K562 (cell line): Measurements from ENCODE around the gene SH3GL3. TPM values are rescaled to one million over a fixed set of nuclear protein-coding genes. Genes with fewer than 3 reads are reported as not detected.

Source experiments
- CBX1 ChIP-seq: sonication (generic); IDR thresholded peaks from 2 replicates; pipeline ENCODE4 v1.6.1; 2016; ENCODE audit warnings: antibody characterized with exemption, low read depth, mild to moderate bottlenecking
- CBX5 ChIP-seq: IDR thresholded peaks from 2 replicates; pipeline ENCODE4 v1.6.1; 2014; ENCODE audit warnings: low read depth, borderline replicate concordance
- DIDO1 ChIP-seq: fragments of 450-650 bp; IDR thresholded peaks from 2 replicates; pipeline ENCODE4 v1.6.1; 2016; ENCODE audit warnings: low read depth, missing biosample characterization, missing genetic modification characterization
- E2F3 ChIP-seq: fragments of 250-450 bp; sonication (Bioruptor Pico); IDR thresholded peaks from 2 replicates; pipeline ENCODE4 v1.4.0; 2020; ENCODE audit warnings: mild to moderate bottlenecking
- E4F1 ChIP-seq: fragments of 250-450 bp; sonication (Bioruptor Pico); IDR thresholded peaks from 2 replicates; pipeline ENCODE4 v1.5.0; 2021; ENCODE audit warnings: mild to moderate bottlenecking, borderline replicate concordance
- ELF1 ChIP-seq: fragments of 200-800 bp; sonication (Bioruptor generic); IDR thresholded peaks from 2 replicates; pipeline ENCODE4 v1.6.1; 2016; ENCODE audit warnings: missing genetic modification characterization, missing compliant biosample characterization
- ELF2 ChIP-seq: fragments of 250-450 bp; sonication (Bioruptor Pico); IDR thresholded peaks from 2 replicates; pipeline ENCODE4 v1.5.0; 2021; ENCODE audit warnings: mild to moderate bottlenecking
- EP400 ChIP-seq: fragments of 450-650 bp; IDR thresholded peaks from 2 replicates; pipeline ENCODE4 v1.6.1; 2017; ENCODE audit warnings: antibody characterized with exemption, mild to moderate bottlenecking, moderate library complexity
- ERF ChIP-seq: fragments of 450-650 bp; formaldehyde crosslinking; IDR thresholded peaks from 2 replicates; pipeline ENCODE4 v1.4.0; 2020; ENCODE audit warnings: mild to moderate bottlenecking, mixed read lengths
- FOXA1 ChIP-seq: fragments of 450-650 bp; IDR thresholded peaks from 2 replicates; pipeline ENCODE4 v1.6.1; 2016; ENCODE audit warnings: mild to moderate bottlenecking, borderline replicate concordance
- HDGF ChIP-seq: fragments of 450-650 bp; IDR thresholded peaks from 2 replicates; pipeline ENCODE4 v1.6.1; 2016
- MCM7 ChIP-seq, 2 experiments: fragments of 450-650 bp; IDR thresholded peaks; 2 replicates each; pipeline ENCODE4 v1.6.1; 2016 to 2018
- NR3C1 ChIP-seq: sonication (generic); formaldehyde crosslinking; IDR thresholded peaks from 2 replicates; pipeline ENCODE4 v1.8.1; 2022; ENCODE audit warnings: missing genetic modification reagents
- RBM14 ChIP-seq: fragments of 200-400 bp; formaldehyde crosslinking; IDR thresholded peaks from 2 replicates; pipeline ENCODE4 v1.6.1; 2018; ENCODE audit warnings: low read depth, mild to moderate bottlenecking, low read length, moderate library complexity, borderline replicate concordance; ENCODE audit not compliant: insufficient read depth
- SMAD1 ChIP-seq: fragments of 150-350 bp; IDR thresholded peaks from 2 replicates; pipeline ENCODE4 v1.6.1; 2014; ENCODE audit warnings: low read length, low read depth; ENCODE audit not compliant: partially characterized antibody
- SMARCA4 ChIP-seq: fragments of 450-650 bp; IDR thresholded peaks from 2 replicates; pipeline ENCODE4 v1.6.1; 2016
- TFE3 ChIP-seq: fragments of 450-650 bp; formaldehyde crosslinking; IDR thresholded peaks from 2 replicates; pipeline ENCODE4 v1.4.0; 2020; ENCODE audit warnings: mild to moderate bottlenecking, mixed read lengths
- THRA ChIP-seq: fragments of 450-650 bp; IDR thresholded peaks from 2 replicates; pipeline ENCODE4 v1.6.1; 2017; ENCODE audit warnings: mild to moderate bottlenecking, moderate library complexity
- ZBTB12 ChIP-seq: fragments of 250-450 bp; sonication (Bioruptor Pico); IDR thresholded peaks from 2 replicates; pipeline ENCODE4 v1.4.0; 2020
- ZEB2 ChIP-seq: fragments of 450-650 bp; IDR thresholded peaks from 2 replicates; pipeline ENCODE4 v1.6.1; 2016
- ZNF212 ChIP-seq: fragments of 450-650 bp; formaldehyde crosslinking; IDR thresholded peaks from 2 replicates; pipeline ENCODE4 v1.4.0; 2020; ENCODE audit warnings: mild to moderate bottlenecking
- ZNF217 ChIP-seq: sonication (generic); formaldehyde crosslinking; IDR thresholded peaks from 2 replicates; pipeline ENCODE4 v1.8.0; 2022; ENCODE audit warnings: mild to moderate bottlenecking, missing genetic modification reagents
- ZNF23 ChIP-seq: fragments of 250-450 bp; sonication (Bioruptor Pico); IDR thresholded peaks from 2 replicates; pipeline ENCODE4 v1.4.0; 2020; ENCODE audit warnings: mild to moderate bottlenecking
- ZNF583 ChIP-seq: fragments of 250-450 bp; sonication (Bioruptor Pico); IDR thresholded peaks from 2 replicates; pipeline ENCODE4 v1.4.0; 2020
- polyA plus RNA-seq, 8 experiments: library from polyadenylated mRNA; depleted of rRNA in 4 of 8; stranded (reverse) in 5 of 8; unstranded in 3 of 8; fragments of >200 nt; fragmentation: Nextera tagmentation in 2 of 8; fragmentation: Illumina TruSeq in 1 of 8; extraction: Ambion mirVana in 2 of 8; extraction: Trizol in 1 of 8; gene quantifications; 2 replicates each; pipeline versions ENCODE4 v1.2.1 to v1.2.3, GENCODE V29; 2011 to 2014; ENCODE audit warnings: inconsistent platforms in 1 of 8, missing spikeins in 1 of 8
- total RNA-seq, 7 experiments: library from RNA; depleted of rRNA in 6 of 7; stranded (reverse); fragments of >200 nt in 6 of 7; fragmentation: Illumina TruSeq in 2 of 7; extraction: Trizol in 2 of 7; gene quantifications; 2 replicates each; pipeline versions ENCODE4 v1.2.1 to v1.2.3, GENCODE V29; 2011 to 2021; ENCODE audit warnings: low replicate concordance in 1 of 7

Gene SH3GL3
- total and polyA plus RNA-seq, 9 of the 15 experiments (the other 6 are each of a cell fraction or from before 2014, with no cell fraction given): 3.9 to 16.0 (median 9.7) TPM

- TF ChIP-seq ZBTB12 (CRISPR knock-in tag) (no peak), E4F1 (CRISPR knock-in tag) (no peak), ZNF583 (CRISPR knock-in tag) (no peak), E2F3 (no peak), ZNF212 (CRISPR knock-in tag) (no peak), DIDO1 (tag) (no peak), ELF2 (CRISPR knock-in tag) (no peak), FOXA1 (no peak), RBM14 (no peak), THRA (no peak), SMARCA4 (0 out of 2 replicates have a peak, but pooled peaks have one; percentile 35), SMAD1 (no peak), CBX1 (no peak), ZNF217 (CRISPR knock-in tag) (no peak), ZEB2 (no peak), EP400 (peak; percentile 22; the same call in 1 of the 2 replicates), MCM7 (IDR thresholded peaks at IDR 0.05) (no peak), HDGF (no peak), TFE3 (CRISPR knock-in tag) (no peak), CBX5 (no peak), NR3C1 (CRISPR knock-in tag) (no peak), ERF (CRISPR knock-in tag) (no peak), ZNF23 (CRISPR knock-in tag) (no peak), ELF1 (tag) (no peak)
Observed at GRCh38 chr15:83516935-83517334, 69.8 kb downstream of the SH3GL3 start (continued).
